A549 (cell line): ENCODE data around the gene GIN1.

ENCODE experiments used
- BHLHE40 ChIP-seq: IDR thresholded peaks from 2 replicates; pipeline ENCODE4 v1.6.1; 2012; ENCODE audit warnings: low read depth, low read length, inconsistent platforms
- CBX8 ChIP-seq: fragments of 200-600 bp; sonication (generic); IDR thresholded peaks from 2 replicates; pipeline ENCODE4 v1.6.1; 2016
- CHD4 ChIP-seq: fragments of 200-600 bp; sonication (generic); IDR thresholded peaks from 2 replicates; pipeline ENCODE4 v1.6.1; 2016; ENCODE audit warnings: antibody characterized with exemption, mild to moderate bottlenecking, borderline replicate concordance
- POLR2A ChIP-seq: IDR thresholded peaks from 2 replicates; pipeline ENCODE4 v1.6.1; 2012; ENCODE audit warnings: mild to moderate bottlenecking, low read length
- POLR2AphosphoS2 ChIP-seq: conservative IDR thresholded peaks from 2 replicates; pipeline ENCODE4 v1.6.1; 2012; ENCODE audit warnings: low read length, improper control_type of control experiment, inconsistent platforms
- RFX5 ChIP-seq: fragments of 450-650 bp; IDR thresholded peaks from 2 replicates; pipeline ENCODE4 v1.7.1; 2014; ENCODE audit warnings: antibody characterized with exemption, mild to moderate bottlenecking, moderate library complexity
- SMC3 ChIP-seq: fragments of >200 bp; sonication (Bioruptor Twin); formaldehyde crosslinking; IDR thresholded peaks from 3 replicates; pipeline ENCODE4 v1.6.1; 2018; ENCODE audit warnings: inconsistent platforms
- TF ChIP-seq, protein P1 (sequence below): fragments of >200 bp; sonication (Bioruptor Twin); formaldehyde crosslinking; IDR thresholded peaks from 3 replicates; pipeline ENCODE4 v1.5.1; 2016
- TF ChIP-seq, protein P2 (sequence below): fragments of 200-600 bp; sonication (generic); IDR thresholded peaks from 2 replicates; pipeline ENCODE4 v1.6.1; 2016; ENCODE audit warnings: antibody characterized with exemption, mild to moderate bottlenecking, moderate library complexity
- TF ChIP-seq, protein P3 (sequence below): fragments of 150-350 bp; IDR thresholded peaks from 2 replicates; pipeline ENCODE4 v1.6.1; 2014; ENCODE audit warnings: low read depth, mild to moderate bottlenecking, low read length

DNA sequence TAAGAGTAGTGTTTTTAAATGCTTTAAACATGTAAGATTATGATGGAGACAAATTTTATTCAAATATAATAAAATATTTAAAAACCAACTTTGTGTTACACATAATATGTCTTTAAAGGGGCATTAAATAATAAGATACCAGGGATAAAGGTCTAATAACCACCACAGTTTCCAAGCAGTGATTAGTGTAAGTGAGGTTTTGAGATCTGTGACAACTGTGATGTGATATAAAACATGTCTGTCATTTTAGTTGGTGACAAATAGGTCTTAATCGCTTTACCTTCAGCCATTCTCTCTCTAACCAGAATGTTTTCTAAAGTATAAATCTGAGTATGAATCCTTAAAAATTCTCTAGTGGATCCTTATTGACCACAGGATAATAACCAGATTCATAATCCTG is 28.3 kb upstream of the GIN1 start:
- no peak for TF ChIP-seq POLR2AphosphoS2
- TF ChIP-seq, protein P1, sequence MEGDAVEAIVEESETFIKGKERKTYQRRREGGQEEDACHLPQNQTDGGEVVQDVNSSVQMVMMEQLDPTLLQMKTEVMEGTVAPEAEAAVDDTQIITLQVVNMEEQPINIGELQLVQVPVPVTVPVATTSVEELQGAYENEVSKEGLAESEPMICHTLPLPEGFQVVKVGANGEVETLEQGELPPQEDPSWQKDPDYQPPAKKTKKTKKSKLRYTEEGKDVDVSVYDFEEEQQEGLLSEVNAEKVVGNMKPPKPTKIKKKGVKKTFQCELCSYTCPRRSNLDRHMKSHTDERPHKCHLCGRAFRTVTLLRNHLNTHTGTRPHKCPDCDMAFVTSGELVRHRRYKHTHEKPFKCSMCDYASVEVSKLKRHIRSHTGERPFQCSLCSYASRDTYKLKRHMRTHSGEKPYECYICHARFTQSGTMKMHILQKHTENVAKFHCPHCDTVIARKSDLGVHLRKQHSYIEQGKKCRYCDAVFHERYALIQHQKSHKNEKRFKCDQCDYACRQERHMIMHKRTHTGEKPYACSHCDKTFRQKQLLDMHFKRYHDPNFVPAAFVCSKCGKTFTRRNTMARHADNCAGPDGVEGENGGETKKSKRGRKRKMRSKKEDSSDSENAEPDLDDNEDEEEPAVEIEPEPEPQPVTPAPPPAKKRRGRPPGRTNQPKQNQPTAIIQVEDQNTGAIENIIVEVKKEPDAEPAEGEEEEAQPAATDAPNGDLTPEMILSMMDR: no peak
- TF ChIP-seq SMC3: no peak
- TF ChIP-seq, protein P2, sequence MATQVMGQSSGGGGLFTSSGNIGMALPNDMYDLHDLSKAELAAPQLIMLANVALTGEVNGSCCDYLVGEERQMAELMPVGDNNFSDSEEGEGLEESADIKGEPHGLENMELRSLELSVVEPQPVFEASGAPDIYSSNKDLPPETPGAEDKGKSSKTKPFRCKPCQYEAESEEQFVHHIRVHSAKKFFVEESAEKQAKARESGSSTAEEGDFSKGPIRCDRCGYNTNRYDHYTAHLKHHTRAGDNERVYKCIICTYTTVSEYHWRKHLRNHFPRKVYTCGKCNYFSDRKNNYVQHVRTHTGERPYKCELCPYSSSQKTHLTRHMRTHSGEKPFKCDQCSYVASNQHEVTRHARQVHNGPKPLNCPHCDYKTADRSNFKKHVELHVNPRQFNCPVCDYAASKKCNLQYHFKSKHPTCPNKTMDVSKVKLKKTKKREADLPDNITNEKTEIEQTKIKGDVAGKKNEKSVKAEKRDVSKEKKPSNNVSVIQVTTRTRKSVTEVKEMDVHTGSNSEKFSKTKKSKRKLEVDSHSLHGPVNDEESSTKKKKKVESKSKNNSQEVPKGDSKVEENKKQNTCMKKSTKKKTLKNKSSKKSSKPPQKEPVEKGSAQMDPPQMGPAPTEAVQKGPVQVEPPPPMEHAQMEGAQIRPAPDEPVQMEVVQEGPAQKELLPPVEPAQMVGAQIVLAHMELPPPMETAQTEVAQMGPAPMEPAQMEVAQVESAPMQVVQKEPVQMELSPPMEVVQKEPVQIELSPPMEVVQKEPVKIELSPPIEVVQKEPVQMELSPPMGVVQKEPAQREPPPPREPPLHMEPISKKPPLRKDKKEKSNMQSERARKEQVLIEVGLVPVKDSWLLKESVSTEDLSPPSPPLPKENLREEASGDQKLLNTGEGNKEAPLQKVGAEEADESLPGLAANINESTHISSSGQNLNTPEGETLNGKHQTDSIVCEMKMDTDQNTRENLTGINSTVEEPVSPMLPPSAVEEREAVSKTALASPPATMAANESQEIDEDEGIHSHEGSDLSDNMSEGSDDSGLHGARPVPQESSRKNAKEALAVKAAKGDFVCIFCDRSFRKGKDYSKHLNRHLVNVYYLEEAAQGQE: no peak
- TF ChIP-seq CBX8: no peak
- no peak for TF ChIP-seq BHLHE40
- TF ChIP-seq, protein P3, sequence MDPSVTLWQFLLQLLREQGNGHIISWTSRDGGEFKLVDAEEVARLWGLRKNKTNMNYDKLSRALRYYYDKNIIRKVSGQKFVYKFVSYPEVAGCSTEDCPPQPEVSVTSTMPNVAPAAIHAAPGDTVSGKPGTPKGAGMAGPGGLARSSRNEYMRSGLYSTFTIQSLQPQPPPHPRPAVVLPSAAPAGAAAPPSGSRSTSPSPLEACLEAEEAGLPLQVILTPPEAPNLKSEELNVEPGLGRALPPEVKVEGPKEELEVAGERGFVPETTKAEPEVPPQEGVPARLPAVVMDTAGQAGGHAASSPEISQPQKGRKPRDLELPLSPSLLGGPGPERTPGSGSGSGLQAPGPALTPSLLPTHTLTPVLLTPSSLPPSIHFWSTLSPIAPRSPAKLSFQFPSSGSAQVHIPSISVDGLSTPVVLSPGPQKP: no peak
- TF ChIP-seq POLR2A: no peak
- no peak for TF ChIP-seq RFX5
- no peak for TF ChIP-seq CHD4
